GM15510 (cell line): ENCODE results near the gene KCNQ1OT1.

Experiments used
- POLR2A ChIP-seq: IDR thresholded peaks from 3 replicates; pipeline ENCODE4 v1.6.1; 2011; ENCODE audit warnings: borderline replicate concordance; ENCODE audit not compliant: insufficient read length; ENCODE audit errors: extremely low read depth

Gene KCNQ1OT1

GRCh38 chr11:2651054-2651617 is 48.7 kb downstream of the KCNQ1OT1 start:
- TF ChIP-seq POLR2A = no peak

DNA sequence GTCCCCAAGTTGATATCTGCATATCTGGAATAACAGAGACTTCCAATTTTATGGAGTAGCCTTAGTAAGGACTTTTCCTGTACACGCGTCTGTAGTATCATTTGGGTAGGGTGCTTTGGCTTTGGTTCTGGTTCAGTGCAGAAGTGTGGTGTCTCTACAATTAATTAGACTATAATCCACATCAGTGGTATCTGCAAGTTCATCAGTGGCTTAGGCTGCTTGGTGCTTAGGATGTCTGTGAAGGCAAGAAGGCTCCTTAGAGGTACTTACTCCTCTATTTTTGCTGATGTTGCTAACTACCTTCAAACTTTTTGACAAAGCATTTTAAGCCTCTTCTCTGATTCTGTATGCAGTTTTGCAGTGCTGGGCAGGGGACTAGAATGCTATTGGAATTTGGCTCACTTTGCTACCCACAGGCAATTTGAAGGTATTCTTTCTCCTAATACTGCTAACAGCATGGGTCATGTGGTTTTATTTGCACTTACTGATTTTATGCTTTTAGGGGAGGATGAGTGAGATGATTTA is 49.4 kb downstream of the KCNQ1OT1 start:
- TF ChIP-seq POLR2A = no peak

DNA sequence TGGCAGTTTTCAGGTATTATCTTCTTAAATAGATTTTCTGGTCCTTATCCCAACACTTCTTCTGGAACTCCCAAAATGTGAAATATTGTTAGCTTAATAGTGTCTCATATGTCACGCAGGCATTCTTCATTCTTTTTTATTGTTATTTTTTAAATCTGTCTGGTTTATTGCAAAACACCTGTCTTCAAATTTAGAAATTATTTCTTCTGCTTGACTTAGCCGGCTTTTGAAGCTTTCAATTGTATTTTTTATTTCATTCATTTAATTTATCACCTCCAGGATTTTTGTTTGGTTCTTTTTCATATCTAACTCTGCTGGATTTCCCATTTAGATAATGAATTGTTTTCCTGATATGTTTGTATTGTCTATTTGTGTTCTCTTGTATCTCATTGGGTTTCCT is 49.9 kb downstream of the KCNQ1OT1 start:
- no peak for TF ChIP-seq POLR2A

- no peak for TF ChIP-seq POLR2A
Observed at GRCh38 chr11:2649400-2649799, 50.4 kb downstream of the KCNQ1OT1 start.

- TF ChIP-seq POLR2A = no peak
Observed at GRCh38 chr11:2647953-2648352, 51.8 kb downstream of the KCNQ1OT1 start.

DNA sequence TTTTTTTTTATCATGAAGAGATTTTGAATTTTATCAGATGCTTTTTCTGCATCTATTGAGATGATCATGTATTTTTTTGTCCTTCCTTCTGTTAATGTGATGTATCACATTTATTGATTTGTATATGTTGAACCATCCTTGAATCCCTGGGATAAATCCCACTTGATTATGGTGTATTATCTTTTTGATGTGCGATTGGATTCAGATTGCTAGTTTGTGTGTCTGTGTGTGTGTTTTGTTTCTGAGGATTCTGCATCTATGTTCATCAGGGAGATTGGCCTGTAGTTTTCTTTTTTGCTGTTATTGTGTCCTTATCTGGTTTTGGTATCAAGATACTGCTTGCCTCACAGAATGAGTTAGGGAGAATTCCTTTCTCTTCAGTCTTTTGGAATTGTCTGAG is 52.6 kb downstream of the KCNQ1OT1 start:
- TF ChIP-seq POLR2A = no peak

GRCh38 chr11:2645779-2646118 is 54.0 kb downstream of the KCNQ1OT1 start:
- TF ChIP-seq POLR2A = no peak

DNA sequence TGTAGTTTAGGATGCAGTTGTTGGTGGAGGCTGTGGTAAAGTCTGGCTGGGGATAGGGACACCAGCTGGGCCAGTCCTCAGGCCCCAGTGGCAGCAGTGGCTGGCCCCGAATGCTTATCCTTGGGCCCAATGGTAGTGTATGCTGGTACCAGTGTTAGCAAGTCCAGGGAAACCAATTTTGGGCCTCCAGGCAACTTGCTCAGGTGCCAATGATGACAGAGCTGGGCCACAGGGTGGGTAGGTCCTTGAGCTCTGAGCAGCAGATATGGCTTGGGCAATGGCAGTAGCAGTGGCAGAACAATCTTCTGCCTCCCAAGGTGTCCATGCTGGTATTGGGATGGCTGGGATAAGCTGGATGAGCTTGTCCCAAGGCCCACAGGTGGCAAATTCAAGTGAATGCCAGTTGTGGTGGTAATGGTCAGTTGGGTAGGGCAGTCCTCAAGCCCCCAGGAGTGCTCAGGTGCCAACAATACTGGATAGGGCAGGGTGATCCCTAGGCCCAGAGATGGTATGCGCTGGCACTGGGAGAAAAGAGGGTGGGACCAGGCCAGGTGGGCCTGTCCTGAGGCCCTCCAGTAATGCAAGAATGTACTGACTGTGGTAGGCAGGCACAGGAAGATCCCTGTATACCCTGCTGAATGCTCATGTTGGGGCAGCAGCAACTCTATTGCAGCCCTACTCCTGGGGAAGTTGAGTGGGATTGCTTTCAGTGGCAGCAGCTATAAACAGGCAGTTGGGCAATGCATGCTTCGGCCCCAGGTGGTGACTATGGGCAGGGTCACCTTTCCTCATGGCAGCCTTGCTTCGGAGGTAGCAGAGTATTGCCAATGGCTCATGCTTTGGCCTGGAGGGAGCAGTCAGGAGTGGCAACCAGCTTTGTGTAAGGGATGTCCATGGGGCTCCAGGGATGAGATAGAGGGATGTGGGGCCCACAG is 54.7 kb downstream of the KCNQ1OT1 start:
- no peak for TF ChIP-seq POLR2A

DNA sequence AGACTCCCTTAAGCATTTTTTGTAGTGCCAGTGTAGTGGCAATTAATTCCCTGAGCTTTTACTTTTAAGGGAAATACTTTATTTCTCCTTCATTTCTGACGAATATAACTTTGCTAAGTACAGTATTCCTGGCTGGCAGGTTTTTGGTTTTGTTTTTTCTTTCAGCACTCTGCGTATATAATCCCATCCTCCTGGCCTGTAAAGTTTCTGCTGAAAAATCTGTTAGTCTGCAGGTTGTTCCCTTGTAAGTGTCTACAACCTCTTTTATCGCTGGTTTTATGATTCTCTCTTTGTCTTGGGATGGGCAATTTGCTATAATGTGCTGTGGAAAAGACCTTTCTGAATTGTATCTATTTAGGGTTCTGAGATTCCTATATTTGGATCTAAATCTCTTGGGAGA is 56.0 kb downstream of the KCNQ1OT1 start:
- TF ChIP-seq POLR2A = no peak

DNA sequence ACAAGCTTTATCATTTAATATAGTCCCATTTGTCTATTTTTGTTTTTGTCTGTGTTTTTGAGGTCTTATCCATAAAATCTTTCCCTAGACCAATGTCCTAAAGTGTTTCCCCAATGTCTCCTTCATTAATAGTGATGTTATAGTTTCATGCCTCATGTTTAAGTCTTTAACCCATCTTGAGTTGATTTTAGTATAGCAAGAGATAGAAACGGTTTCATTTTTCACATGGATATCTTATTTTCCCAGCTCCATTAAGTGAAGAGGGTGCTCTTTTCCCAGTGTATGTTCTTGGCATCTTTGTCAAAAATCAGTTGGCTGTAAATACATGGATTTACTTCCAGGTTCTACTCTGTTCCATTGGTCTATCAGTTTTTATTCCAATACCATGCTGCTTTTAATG is 58.2 kb downstream of the KCNQ1OT1 start:
- no peak for TF ChIP-seq POLR2A

DNA sequence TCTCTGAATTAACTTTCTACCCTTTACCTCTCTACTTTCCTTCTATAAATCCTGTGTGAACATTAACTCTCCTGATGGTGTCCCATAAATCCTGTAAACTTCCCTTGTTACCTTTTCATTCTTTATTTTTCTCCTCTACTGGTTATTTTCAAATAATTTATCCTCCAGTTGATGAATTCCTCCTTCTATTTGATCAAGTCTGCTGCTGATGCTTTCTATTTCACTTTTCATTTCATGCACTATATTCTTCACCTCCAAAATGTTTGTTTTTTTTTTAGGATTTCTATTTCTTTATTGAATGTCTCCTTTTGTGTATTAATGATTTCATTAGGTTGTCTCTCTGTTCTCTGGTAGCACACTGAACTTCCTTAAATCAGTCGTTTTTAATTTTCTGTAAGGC is 68.6 kb downstream of the KCNQ1OT1 start:
- no peak for TF ChIP-seq POLR2A

DNA sequence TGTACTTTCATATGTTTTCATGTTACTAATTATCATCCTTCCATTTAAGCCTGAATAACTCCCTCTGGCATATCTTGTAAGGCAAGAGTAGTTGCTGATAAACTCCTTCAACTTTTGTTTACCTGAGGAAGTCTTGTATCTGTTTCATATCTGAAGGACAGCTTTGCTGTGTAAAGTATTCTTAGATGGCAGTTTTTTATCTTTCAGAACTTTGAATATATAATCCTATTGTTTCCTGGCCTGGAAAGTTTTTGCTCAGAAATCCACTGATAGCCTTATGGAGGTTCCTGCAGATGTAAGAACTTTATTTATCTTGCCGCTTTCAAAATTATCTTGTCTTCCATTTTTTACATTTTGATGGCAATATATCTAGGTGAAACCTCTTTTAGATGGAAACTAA is 69.1 kb downstream of the KCNQ1OT1 start:
- TF ChIP-seq POLR2A = no peak

- TF ChIP-seq POLR2A = no peak
Observed at GRCh38 chr11:2625183-2625582, 74.6 kb downstream of the KCNQ1OT1 start.

GRCh38 chr11:2621894-2622293 is 77.9 kb downstream of the KCNQ1OT1 start:
- no peak for TF ChIP-seq POLR2A

GRCh38 chr11:2612884-2613571 is 86.8 kb downstream of the KCNQ1OT1 start:
- TF ChIP-seq POLR2A = no peak
